Esophagus mucosa (tissue), 1 donor: ENCODE results near the gene SSX2IP. TPM values are rescaled to one million over a fixed set of nuclear protein-coding genes. Genes with fewer than 3 reads are reported as not detected.
"Not testable (repeated sequence)": the region's sequence is repeated elsewhere in the genome, so short reads cannot be mapped to it uniquely, and the experiment has no call there.

Source experiments
- ATAC-seq: fragments of 200-7000 bp; cut with Tn5 transposase; one replicate; pipeline ENCODE4 v1.9.1; 2020
- total RNA-seq: library from RNA; stranded (reverse); gene quantifications from one replicate; pipeline ENCODE4 v1.2.4, GENCODE V29; 2023
- donor health status: DM: yes; HTN: yes; CAD: no.

The SSX2IP gene, protein sequence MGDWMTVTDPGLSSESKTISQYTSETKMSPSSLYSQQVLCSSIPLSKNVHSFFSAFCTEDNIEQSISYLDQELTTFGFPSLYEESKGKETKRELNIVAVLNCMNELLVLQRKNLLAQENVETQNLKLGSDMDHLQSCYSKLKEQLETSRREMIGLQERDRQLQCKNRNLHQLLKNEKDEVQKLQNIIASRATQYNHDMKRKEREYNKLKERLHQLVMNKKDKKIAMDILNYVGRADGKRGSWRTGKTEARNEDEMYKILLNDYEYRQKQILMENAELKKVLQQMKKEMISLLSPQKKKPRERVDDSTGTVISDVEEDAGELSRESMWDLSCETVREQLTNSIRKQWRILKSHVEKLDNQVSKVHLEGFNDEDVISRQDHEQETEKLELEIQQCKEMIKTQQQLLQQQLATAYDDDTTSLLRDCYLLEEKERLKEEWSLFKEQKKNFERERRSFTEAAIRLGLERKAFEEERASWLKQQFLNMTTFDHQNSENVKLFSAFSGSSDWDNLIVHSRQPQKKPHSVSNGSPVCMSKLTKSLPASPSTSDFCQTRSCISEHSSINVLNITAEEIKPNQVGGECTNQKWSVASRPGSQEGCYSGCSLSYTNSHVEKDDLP
- total RNA-seq, result 11.6 TPM

DNA sequence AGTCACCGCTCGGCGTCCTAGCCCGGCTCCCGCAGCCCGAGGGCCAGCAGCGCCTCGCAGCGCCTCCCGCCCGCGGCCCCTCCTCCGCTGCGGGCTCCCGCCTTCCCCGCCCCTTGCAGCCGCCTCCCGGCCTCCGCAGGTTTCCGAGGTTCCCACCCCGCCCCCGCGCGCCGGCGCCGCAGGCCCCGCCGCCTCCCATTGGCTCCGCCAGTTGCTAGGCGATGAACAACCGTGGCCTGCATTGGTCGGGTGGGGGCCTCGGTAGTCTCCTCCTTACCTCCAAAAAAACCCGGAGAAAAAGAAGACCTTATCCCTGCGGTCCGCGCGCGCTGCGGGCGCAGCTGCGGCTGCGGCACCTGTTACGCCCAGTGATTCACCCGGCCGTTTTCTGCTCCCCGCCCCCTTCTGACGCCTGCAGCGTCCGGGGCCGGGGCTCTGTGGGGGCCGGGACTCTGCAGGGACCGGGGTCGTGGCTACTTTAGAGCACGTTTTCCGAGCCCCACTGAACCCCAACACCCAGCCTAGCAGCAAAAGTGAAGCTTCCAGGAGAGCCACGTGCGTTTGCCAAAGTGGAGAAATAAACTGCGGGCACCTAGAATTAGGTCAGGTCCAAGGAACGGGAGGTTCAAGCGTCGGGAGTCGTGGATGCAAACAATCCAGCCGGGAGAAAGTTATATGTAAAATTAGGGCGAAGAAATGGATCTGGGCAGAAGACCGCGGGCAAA is at the start of gene SSX2IP:
Gene SSX2IP (minus strand): TSS at position 65 of the 725 bp plus-strand sequence. CDS start 19,242 bp downstream, outside the sequence.
- peak; percentile 98 for ATAC-seq

DNA sequence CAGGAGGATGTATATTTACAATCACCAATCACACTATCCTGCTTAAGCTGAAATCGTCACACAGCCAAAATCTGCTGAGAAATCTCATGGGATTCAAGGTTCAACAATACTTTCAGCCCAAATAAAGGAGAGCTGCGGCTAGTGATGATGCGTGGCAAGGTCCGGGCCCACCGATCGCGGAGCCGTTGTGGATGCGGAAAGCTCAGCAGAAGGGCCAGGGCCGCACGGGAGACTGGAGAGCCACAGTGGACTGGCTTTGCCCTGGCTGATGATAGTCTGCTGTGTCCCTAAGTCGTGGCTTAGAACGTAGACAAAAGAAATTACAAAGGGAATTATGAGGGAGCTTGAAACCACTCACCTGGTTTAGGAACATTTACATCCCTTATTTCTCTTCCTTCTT is 48.0 kb upstream of the SSX2IP start:
- ATAC-seq, result no peak

DNA sequence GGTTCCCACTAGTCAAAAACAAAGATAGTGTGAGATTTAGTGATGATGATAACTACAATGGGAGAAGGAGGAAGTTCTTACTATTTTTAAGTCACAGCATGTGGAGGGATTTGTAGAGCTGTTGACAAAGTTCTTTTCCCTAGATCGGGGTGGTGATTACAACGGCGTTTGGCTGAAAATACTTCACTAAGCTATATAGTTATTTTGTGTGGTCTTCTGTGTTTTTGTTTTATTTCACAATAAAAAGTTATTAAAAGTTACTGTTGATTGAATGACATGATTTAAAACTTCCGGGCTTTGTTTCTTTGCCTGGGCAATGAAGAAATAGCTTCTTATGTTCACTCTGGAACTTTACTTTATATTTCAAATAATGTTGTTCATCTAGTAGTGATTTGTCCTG is 47.3 kb upstream of the SSX2IP start:
- no peak for ATAC-seq

DNA sequence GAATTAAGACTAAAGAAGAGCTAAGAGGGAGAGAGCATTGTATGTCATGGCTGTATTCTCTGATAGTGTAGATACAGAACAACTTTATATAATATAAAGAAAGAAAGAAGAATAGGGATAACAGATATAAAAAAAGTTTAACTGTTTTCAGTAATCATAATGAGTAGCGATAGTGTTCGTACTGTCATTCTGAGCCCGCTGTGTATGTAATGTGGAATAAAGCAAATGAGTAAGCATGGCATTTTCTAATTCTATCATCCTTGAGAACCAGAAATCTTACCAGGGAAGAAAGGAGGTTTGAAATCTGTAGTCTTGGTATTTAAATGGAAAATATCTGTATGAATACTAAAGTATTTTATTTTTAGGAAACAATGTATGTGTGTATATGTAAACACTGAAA is 46.7 kb upstream of the SSX2IP start:
- no peak for ATAC-seq

DNA sequence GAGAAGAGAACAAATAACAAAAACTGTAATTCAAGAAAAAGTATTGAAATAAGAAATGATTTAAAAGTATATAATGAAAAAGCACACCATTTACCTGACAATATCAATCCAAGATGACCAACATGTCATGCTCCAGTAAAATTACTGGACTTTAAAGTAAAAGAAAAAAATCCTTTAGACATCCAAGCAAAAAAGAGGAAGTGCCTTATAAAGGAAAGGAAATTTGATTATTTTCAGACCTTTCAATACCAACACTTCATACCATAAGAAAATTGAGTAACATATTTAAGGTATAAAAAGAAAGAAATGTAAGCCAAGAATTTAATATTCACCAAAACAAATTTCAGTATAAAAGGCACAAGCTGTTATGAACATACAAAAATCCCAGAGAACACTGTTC is 46.2 kb upstream of the SSX2IP start:
- no peak for ATAC-seq

DNA sequence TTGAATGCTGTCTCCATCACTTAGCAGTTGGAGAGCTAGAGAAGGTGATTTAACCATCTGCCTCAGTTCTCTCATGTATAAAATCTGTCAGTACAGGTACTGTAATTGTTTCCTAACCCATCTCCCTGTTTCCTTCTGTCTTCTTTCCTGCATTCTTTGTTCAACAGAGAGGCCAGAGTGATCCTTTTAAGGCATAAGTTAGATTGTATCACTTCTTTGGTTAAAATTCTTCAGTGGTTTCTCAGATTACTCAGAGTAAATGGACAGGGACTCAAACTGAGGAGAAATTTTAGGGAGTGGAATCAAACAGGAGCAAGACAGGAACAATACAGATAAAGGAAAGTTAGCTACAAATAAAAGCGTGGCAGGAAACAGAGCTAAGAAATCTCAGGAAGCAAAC is 45.2 kb upstream of the SSX2IP start:
- ATAC-seq, result no peak

DNA sequence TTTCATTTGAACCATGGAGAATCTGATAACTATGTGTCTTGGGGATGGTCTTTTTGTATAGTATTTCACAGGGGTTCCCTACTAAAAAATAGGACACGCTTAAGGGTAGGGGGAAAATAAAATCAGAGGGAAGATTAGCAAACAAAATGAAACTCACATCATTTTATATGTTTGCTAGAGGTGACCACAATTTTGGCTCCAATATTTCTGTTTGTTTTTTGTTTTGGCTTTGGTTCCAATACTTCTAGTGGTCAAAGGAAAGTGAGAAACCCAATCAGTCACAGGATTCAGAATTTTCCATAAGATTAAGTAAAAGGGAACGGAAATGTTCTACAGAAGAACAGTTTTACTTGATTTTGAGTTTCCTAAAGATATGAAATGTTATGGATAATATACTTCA is 42.3 kb upstream of the SSX2IP start:
- no peak for ATAC-seq

DNA sequence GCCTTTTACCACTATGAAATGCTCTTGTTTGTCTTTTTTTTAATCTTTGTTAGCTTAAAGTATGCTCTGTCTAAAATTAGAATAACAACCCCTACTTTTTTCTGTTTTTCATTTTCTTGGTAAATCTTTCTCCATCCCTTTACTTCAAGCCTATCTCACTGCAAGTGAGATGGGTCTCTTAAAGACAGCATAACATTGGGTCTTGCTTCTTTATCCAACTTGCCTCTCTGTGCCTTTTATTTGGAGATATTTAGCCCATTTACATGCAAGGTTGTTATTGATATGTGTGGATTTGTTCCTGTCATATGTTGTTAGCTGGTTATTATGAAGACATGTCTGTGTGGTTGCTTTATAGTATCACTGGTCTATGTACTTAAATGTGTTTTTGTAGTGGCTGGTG is 41.3 kb upstream of the SSX2IP start:
- no peak for ATAC-seq

DNA sequence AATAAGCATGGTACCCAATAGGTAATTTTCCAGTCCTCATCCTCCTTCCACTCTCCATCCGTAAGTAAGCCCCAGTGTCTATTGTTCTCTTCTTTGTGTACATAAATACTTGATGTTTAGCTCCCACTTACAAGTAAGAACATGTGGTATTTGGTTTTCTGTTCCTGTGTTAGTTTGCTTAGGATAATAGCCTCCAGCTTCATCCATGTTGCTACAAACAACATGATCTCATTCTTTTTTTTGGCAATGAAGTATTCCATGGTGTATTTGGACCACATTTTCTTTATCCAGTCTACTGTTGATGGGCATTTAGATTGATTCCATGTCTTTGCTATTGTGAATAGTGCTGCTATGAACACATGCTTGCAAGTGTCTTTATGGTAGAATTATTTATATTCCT is 37.5 kb upstream of the SSX2IP start:
- ATAC-seq, result not testable (repeated sequence)

DNA sequence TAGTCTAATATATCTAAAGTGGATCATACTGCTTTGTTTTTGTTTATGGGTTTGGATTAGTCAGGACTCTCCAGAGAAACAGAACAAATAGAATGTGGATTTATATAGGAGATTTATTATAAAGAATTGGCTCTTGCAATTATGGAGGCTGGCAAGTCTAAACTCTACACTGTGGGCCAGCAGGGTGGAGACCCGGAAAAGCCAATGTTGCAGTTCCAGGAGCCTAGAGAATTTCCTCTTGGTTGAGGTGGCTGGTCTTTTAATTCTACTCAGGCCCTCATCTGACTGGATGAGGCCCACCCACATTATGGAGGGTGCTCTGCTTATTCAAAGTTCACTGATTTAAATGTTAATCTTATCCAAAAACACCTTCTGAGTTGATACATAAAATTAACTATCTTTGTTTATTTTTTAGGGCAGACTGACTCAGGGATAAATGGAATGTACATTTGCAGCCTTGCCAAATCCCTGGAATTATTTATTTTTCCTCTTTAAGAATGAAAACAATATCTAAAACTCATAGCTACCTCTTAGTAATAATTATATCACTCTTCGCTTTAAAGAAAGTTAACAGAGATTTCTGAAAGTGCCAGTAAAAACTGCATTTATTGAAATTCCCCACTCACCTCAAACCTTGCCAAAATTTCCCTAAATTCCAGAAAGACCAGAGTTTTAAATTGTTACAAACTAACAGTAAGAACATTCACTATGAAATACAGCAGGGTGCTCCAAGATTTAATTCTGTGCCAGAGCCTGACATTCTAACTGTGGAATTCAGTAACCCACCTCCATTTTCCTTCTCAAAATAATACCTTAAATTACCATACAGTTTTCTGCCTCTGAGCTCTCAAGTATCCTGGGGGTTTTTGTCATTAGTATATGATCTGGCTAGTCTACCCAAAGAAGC is 36.6 kb upstream of the SSX2IP start:
- no peak for ATAC-seq

DNA sequence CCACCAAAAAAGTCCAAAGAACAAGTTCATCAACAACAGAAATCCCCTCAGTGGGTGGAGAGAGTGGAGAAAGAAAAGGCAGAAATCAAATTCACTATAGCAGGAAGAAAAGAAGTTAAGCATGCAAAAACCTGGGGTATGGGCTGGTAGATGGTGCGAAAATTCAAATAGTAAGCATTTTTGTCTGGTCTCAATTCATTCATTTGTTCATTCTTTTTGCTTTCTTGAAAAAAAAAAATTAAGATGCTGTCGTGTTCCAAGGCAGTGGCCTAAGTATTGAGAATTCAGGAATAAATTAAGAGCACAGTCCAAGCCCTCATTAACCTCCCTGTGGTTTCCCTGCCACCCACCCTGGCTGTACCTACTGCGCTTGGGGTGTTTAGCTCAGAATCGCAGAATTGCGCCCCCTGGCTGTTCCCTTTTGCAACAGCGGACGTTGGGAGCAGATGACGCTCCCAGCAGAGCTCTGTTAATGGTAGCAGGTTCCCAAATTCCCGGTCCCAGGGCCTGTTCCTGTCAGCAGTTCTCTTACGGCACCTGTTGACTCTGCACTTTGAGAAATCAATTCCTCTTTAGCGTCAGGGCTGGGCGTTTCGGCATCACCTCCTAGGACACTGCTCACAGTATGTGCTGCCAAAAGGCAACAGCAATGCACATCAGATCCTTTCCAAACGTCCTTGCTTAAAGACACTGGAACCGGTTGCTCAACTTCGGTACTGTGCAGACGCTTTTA is 34.0 kb upstream of the SSX2IP start:
- ATAC-seq, result no peak

DNA sequence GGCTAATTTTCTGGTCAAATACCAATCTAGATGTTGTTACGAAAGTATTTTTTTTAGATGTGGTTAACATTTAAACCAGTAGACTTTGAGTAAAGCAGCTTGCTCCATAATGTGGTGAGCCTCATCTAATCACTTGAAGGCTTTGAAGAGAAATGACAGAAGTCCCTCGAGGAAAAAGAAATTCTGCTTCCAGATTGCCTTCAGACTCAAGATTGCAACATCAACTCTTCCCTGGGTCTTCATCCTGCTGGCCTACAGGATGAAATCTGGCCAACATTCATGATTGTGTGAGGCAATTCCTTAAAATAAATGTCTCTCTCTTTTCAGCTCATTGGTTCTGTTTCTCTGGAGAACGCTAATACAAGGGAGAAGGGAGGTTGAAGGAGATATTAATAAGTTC is 32.5 kb upstream of the SSX2IP start:
- ATAC-seq, result no peak

DNA sequence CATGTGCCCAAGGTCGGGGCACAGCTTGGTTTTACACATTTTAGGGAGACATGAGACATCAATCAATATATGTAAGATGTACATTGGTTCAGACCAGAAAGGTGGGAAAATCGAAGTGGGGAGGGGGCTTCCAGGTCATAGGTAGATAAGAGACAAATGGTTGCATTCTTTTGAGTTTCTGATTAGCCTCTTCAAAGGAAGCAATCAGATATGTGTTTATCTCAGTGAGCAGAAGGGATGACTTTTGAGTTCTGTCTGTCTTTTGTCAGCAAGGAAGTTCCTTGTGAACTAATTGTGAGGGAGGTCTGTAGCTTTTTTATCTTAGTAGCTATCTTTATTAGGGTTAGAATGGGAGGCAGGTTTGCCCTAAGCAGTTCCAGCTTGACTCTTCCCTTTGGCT is 31.6 kb upstream of the SSX2IP start:
- ATAC-seq, result not testable (repeated sequence)

DNA sequence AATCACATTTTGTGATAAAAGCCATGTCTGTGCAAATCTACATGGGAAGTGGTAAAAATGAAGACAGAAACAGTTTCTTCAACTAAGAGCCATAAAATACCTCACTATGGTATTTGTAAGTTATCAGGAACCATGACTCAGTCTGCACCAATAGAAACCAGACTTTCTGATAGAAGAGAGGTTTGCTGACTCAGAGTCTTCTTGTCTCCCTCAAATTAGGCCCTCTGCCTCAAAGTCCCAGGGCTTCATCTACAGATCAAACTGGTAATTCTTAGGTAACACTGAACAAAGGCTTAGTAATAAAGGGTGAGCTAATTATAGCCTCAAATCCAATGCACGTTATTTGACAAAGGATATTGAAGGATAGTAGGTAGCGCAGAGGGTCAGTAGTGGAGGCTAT is 30.9 kb upstream of the SSX2IP start:
- ATAC-seq, result no peak

DNA sequence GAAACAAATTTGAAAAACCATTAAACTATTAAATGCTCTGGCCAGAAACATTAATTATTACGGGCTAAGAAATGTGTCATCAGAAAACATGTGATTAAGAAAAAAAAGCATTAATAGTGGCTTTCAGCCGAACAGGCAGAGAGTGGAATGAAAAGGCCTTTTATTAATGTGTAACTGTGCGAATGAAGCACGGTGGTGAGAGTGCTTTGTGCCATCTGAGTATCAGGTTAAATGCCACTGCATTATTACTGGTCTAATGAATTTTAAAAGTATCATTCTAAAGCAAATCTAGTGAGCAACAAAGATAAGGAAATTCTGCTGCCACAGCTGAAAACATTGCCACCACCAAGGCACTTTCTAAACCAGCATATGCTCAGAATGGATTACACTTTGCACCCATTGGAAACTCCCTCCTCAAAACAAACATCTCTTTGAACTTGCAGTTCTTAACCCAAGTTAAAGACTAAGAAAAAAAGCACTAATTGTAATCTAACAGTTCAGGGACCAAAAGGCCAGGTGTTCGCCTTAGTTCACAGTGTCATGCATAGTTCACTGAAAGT is 30.0 kb upstream of the SSX2IP start:
- no peak for ATAC-seq

DNA sequence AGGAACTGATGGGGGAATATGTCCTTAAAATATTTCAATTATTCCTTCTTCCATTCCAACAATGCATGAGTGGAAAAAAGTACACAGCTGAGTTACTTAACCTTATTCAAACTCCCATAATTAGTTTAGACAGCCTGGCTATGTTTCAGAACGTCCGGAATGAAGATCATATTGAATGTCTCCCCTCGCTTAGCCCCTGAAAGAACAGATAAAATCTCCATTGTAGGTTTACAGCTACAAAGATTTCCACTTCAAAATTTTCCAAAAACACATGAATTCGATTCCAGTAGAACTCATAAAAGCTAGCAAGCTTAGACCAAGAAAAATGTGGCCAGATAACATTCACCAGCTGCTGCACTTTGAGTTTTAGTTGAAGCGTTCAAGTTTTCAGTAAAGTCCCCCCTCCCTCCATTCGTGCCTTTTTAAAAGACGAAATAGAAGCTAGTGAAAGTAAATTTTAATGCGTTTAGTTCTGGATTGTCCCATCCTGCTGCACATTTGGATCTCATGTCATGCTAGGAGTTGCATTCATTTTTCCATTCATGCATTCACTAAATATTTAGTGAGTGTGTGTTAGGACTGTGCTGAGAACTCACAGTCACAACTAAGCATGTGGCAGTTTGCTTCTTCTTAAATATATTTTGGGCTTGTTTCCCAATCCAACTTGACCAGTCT is 29.4 kb upstream of the SSX2IP start:
- ATAC-seq, result no peak

DNA sequence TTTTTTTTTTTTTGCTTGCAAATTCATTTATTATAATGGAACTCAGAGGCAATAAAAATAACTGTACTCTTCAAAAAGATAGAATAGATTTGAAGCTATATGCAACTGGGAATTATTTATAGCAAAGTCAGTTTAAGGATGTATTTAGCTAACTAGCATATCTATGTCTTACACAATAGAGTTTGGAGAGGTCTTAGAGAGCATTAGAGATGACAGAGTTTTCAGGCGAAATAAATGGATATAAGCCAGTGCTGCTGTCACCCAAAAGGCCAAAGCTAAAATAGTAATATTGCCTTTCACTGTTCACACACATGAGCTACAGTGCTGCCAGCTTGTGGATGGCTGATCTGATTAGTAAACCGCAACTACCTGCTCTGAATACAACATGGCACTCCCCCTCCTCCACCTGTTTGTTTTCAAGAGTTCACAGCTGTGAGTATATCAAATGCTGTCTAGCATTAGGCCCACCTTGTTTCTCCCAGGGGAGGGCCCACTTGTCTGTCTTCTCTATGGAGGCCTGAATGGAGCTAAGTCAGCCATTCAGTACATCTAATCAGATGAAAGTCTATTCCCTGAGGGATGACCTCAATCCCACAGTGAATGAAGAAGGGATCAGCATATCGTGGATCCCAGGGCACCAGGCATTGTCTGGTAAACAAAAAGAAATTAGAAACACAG is 25.2 kb upstream of the SSX2IP start:
- no peak for ATAC-seq

DNA sequence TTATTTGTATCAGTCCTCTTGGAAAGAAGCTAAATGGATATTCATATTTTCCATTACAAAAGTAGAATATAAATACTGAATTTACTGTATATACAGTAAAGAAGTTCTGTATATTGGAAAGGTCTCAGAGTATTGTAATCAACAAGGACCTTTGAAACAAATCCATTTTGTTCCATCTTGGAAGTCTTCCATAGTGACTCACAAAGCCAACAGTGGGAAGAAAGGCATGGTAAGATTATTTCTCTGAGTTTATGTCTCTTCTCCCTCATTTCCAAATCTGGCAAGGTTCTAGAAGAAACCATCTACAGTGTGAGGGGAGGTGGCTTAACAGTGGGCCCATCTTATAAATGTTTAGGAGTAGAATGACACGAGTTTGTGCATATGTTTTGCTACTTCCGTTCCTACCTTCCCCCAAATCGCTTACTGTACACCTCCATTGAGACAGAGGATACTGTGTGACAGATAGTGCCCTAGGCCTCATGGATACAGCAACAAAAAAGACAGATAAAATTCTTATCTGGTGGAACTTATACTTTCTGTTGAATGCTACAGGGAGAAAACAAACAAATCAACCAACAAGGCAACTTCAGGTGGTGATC is 22.1 kb upstream of the SSX2IP start:
- ATAC-seq, result no peak

DNA sequence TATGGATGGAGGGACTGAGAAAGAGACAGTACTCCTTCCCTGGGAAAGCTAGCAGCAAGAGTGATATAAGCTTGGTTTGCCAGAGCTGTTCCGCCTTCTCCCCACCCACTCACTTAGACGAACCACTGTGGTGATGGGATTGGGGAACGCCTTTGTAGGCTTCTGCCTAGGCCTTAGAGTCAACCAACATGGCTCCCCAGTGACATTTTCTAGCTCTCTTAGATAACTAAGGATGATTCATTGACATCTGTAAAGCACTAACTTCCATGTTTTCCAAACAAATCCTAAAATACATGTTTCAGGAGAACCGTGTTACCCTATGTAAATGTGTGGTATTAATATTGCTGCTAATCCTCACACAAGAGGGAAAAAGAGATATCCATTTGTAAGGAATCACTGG is 21.6 kb upstream of the SSX2IP start:
- no peak for ATAC-seq

DNA sequence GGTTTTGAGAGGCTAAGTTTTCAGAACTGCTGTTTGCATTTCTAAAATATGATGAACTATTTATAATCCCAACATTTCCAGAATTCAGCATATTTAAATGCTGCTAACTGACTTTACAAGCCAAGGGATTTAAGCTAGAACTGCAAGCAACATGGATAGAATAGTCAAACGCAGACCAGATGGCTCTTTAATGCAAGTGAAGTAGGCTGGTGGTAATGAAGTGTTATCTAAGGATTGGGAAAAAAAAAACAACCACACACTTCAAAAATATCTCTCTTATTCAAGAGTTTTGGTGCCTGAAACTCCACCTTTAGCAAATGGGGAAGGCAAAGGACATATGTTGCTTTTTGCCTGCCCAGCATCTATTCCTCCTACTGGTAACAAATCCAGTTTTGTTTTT is 20.9 kb upstream of the SSX2IP start:
- ATAC-seq, result no peak
